ENCODE measurements around the gene ORC5. TPM values are rescaled to one million over a fixed set of nuclear protein-coding genes. Genes with fewer than 3 reads are reported as not detected.

Gene ORC5
- total RNA-seq, 1 experiment from 2014 or later: 37.0 TPM

GRCh38 chr7:104161244-104161643 is 46.6 kb downstream of the ORC5 start:
- H3K9me3 ChIP-seq: no peaks in the 10 kb centered on the region
- no peaks in the 10 kb centered on the region for H3K27me3 Mint-ChIP-seq (ENCODE audit: insufficient read depth, unreplicated experiment)
- H3K9me3 Mint-ChIP-seq (ENCODE audit: unreplicated experiment): no peaks in the 10 kb centered on the region
- H3K4me1 Mint-ChIP-seq (ENCODE audit: low read depth, unreplicated experiment): peaks cover 11% of the 10 kb centered on the region
- H3K27ac Mint-ChIP-seq (ENCODE audit: unreplicated experiment): no peak overlapping the region
- TF ChIP-seq CTCF (IDR thresholded peaks at IDR 0.05; ENCODE audit: insufficient read depth in 1 of 2, low read depth in 1 of 2, low read length in 1 of 2, severe bottlenecking in 1 of 2, unreplicated experiment in 1 of 2): no peak
- H3K4me3 Mint-ChIP-seq (ENCODE audit: unreplicated experiment): no peak overlapping the region
- ChIA-PET CTCF (interaction anchor here (0.6 to 1.0 kb wide), 3 partner anchors 11 to 72 kb away, joined by 3 to 8 read pairs (median 4); no protein-coding TSS in a partner anchor), POLR2A (no interaction called here)
- H3K36me3 ChIP-seq (ENCODE audit: control insufficient read depth, insufficient read depth, low read length): no peaks in the 10 kb centered on the region; the same call in 1 of the 2 replicates
- no peak for DNase-seq
- H3K4me3 ChIP-seq (ENCODE audit: low read depth, low read length): no peak overlapping the region
- H3K27me3 ChIP-seq (replicated peaks; ENCODE audit: control insufficient read depth, insufficient read depth, low read length): no peaks in the 10 kb centered on the region
- peaks cover 16% of the 10 kb centered on the region for H3K4me1 ChIP-seq
- no TSS peak for BruUV-seq (replicated peaks)
- peaks cover 18% of the 10 kb centered on the region for H3K36me3 Mint-ChIP-seq (ENCODE audit: insufficient read depth, unreplicated experiment)
- intact Hi-C loops (cut with micrococcal nuclease; ENCODE audit: unreplicated experiment): no loop called here

- CTCF ChIA-PET: interaction anchor here (1.1 kb wide), 1 partner anchor 54 kb away, joined by 4 read pairs; no protein-coding TSS in a partner anchor
- DNase-seq: no peak
- TF ChIP-seq CTCF (IDR thresholded peaks at IDR 0.05; ENCODE audit: insufficient read depth in 1 of 2, low read depth in 1 of 2, low read length in 1 of 2, severe bottlenecking in 1 of 2, unreplicated experiment in 1 of 2): peak; percentile 14 to 63
- intact Hi-C loops (cut with micrococcal nuclease; ENCODE audit: unreplicated experiment): loop anchor here (1.0 kb wide), 3 partner anchors 54 to 636 kb away; no protein-coding TSS in a partner anchor
- H3K4me1 ChIP-seq: peaks cover 16% of the 10 kb centered on the region
- Mint-ChIP-seq H3K36me3 (ENCODE audit: insufficient read depth, unreplicated experiment) (peaks cover 18% of the 10 kb centered on the region), H3K9me3 (ENCODE audit: unreplicated experiment) (no peaks in the 10 kb centered on the region), H3K4me3 (ENCODE audit: unreplicated experiment) (no peak overlapping the region), H3K4me1 (ENCODE audit: low read depth, unreplicated experiment) (peaks cover 7% of the 10 kb centered on the region), H3K27ac (ENCODE audit: unreplicated experiment) (no peak overlapping the region), H3K27me3 (ENCODE audit: insufficient read depth, unreplicated experiment) (no peaks in the 10 kb centered on the region)
- H3K4me3 ChIP-seq (ENCODE audit: low read depth, low read length): no peak overlapping the region
- no TSS peak for BruUV-seq (replicated peaks)
- H3K36me3 ChIP-seq (ENCODE audit: control insufficient read depth, insufficient read depth, low read length): no peaks in the 10 kb centered on the region; the same call in 1 of the 2 replicates
- no peaks in the 10 kb centered on the region for H3K9me3 ChIP-seq
- H3K27me3 ChIP-seq (replicated peaks; ENCODE audit: control insufficient read depth, insufficient read depth, low read length): no peaks in the 10 kb centered on the region
- POLR2A ChIA-PET: no interaction called here
Measured at GRCh38 chr7:104160375-104160774, 47.4 kb downstream of the ORC5 start.

GRCh38 chr7:104156842-104157277 is 51.0 kb downstream of the ORC5 start:
- peaks cover 9% of the 10 kb centered on the region for H3K4me1 ChIP-seq
- POLR2A ChIA-PET: no interaction called here
- no peaks in the 10 kb centered on the region for H3K9me3 ChIP-seq
- peak overlapping the region; percentile 63 for H3K27ac Mint-ChIP-seq (ENCODE audit: unreplicated experiment)
- TF ChIP-seq CTCF (IDR thresholded peaks at IDR 0.05; ENCODE audit: insufficient read depth in 1 of 2, low read depth in 1 of 2, low read length in 1 of 2, severe bottlenecking in 1 of 2, unreplicated experiment in 1 of 2): peak; percentile 56 to 65
- no peaks in the 10 kb centered on the region for H3K27me3 Mint-ChIP-seq (ENCODE audit: insufficient read depth, unreplicated experiment)
- H3K4me1 Mint-ChIP-seq (ENCODE audit: low read depth, unreplicated experiment): peaks cover 7% of the 10 kb centered on the region
- no peaks in the 10 kb centered on the region for H3K9me3 Mint-ChIP-seq (ENCODE audit: unreplicated experiment)
- no peak overlapping the region for H3K4me3 Mint-ChIP-seq (ENCODE audit: unreplicated experiment)
- no peaks in the 10 kb centered on the region for H3K27me3 ChIP-seq (replicated peaks; ENCODE audit: control insufficient read depth, insufficient read depth, low read length)
- DNase-seq: peak in 1 of 2 experiments; percentile 18
- H3K36me3 ChIP-seq (ENCODE audit: control insufficient read depth, insufficient read depth, low read length): no peaks in the 10 kb centered on the region
- peaks cover 13% of the 10 kb centered on the region for H3K36me3 Mint-ChIP-seq (ENCODE audit: insufficient read depth, unreplicated experiment)
- intact Hi-C loops (cut with micrococcal nuclease; ENCODE audit: unreplicated experiment): loop anchor here (1.0 to 10.0 kb wide), 4 partner anchors 51 to 710 kb away; partner anchors contain the start of gene SLC26A5
- no TSS peak for BruUV-seq (replicated peaks)
- CTCF ChIA-PET: no interaction called here
- no peak overlapping the region for H3K4me3 ChIP-seq (ENCODE audit: low read depth, low read length)
